Fibroblast of skin of left quadriceps (primary cell): ENCODE data around the gene ASNSD1.

Experiments
- DNase-seq, 2 experiments: peaks; one replicate each; pipeline ENCODE4 v3.0.0-alpha.2; 2013; ENCODE audit warnings: low read depth in 2 of 2

The ASNSD1 gene

DNA sequence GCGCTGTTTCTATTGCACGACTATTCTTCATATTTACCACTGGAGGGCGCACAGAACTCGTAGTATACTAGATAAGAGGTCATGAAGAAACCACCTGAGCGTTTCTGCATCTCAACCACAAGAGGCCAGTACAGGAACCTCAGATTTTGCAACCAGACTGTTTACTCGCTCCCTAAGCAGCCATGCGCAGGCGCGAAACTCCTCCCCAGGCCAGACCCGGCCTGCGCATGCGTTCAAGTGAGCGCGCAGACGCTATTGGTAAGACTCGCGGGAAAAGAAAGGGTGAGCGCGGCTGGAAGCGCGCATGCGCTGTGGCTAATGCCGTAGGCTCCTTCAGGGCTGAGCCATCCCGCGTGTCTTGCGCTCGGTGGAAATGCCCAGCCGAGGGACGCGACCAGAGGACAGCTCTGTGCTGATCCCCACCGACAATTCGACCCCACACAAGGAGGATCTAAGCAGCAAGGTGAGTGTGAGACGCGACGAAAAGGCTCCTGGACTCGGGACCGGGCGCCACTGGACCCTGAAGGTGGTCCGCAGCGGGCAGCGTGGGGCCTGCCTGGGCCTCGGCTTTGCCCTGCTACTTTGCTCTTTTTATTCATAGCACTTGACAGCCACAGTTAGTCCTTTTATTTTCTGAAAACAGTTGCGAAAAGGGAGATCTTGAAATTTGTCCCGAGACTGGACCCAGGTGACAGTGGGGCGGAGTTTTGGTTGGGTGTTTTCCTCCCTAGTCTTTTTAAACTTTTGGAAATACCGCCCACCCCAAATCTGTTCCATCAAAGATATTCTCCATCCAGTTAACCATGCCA is at the start of gene ASNSD1:
Gene ASNSD1, plus strand, starts transcription at position 312 of the 809 bp plus-strand sequence. CDS start 4,674 bp downstream, outside the sequence.
- DNase-seq: peak; percentile 99

DNA sequence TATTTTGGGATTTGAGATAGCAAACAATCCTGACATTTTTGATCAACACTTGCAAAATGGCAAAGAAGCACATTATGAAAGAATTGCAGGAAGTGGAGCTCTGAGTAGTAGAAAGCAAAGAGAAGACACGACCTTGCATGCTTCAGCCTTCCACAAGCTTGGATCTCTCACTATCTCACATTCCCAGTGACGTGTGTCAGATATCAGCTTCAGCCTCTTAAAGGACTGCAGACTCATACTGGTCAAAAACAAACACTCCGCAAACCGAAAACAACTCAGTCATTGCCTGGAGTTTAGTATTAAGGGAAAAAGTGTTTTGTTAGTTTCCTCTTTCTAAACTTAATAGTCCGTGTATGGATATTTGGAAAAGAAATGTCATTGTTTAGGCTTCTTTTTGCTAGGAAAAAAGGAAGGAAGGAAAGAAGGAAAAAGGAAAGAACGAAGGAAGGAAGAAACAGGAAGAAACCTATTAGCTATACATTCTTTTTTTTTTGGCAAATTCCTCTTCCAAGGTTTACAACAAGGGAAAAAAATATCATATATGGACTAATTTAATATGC is 48.1 kb upstream of the ASNSD1 start:
- peak; percentile 21 to 23 for DNase-seq

DNA sequence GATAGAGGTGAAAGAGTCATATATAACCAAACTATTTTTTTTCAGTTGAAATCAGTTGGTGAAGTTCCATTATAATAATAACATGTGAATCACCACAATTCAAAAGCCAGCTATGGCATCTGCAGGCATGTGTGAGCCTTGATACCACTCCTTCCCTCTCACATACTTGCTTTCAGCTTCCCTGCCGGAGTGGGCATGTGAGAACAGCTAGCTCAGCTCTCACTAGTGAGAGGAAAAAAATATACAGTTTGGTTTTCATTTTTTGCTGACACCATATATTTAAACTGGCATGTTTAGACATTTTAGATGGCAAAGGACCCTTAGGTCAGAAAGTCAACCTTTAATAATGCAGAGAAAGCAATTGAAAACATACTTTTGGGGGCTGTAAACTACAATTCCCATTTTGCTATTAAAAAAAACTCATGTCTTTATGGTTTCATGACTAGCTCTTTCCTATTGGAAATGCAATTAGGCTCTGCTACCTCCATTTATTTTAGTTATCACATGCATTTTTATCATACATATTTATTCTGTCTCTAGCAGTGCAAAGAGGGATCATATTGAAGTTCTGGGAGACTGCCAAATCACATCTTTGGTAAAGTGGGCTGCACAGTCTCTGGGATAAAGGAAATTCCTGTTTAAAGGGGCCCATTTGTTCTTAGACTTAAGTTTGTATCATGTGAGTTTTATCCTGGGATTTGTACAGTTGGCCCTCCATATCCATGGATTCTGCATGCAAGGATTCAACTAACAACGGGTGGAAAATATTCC is 47.4 kb upstream of the ASNSD1 start:
- no peak for DNase-seq

DNA sequence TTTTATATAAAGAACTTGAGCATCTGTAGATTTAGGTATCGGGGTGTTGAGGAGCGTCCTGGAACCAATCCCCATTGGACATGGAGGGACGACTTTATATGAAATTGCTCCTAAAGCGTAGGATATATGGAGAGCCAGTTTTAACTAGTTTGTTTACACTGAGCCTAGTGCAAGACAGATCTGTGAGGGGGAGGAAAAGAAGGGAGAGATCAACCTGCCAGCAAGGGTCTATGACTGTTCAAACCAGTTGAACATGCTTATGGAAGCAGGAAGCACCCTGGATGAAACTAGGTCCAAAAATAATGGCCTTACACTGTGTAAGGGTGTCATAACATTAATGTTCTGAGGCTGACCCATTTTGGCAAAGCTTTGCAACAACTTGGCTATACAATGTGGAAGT is 46.7 kb upstream of the ASNSD1 start:
- no peak for DNase-seq

DNA sequence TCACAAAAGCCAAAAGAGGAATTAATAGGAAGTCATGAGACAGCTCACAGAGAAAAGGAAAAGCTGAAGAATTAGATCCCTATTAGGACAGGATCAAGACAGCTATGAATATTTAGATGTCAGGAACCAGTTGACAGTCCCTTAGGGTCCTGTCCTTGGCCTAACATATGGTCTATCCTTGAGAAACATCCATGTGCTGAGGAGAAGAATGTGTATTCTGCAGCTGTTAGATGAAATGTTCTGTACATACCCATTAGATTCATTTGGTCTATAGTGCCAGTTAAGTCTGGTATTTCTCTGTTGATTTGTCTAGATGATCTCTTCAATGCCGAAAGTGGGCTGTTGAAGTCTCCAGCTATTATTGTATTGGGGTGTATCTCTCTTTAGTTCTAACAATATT is 43.1 kb upstream of the ASNSD1 start:
- DNase-seq: no peak

DNA sequence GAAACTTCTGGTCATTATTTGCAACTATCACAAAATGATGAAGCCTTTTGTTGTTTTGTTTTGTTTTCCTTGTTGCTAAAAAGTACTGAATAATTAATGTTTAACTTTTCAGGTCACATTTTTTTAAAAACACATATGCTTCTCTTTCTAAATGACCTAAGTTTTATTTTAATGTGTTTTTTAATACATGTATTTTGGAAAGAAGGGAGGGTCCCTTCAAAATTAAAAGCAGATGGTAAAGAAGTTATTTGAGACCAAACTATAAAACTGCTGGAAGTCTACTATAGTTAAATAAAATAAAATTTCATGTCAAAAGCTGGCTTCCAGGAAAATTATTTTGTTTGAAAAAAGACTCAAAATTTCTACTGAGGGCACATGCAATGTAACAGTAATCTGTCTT is 39.5 kb upstream of the ASNSD1 start:
- no peak for DNase-seq

DNA sequence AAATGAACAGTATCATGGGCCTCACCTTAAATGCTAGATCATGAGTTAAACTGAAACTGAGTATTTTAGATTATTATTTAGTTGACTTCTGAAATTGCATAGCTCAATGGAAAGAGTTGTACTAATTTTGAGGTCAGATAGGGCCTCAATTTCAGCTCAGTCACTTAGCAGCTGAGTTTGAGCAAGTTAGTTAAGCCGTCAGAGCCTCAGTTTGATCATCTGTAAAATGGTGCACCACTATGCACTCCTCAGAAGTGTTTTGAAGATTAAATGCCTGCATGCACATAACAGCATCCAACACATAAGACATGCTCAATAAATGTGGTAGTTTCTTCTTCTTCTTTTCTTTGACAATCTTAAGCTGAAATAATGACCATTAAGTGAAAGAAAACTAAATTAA is 38.2 kb upstream of the ASNSD1 start:
- no peak for DNase-seq

DNA sequence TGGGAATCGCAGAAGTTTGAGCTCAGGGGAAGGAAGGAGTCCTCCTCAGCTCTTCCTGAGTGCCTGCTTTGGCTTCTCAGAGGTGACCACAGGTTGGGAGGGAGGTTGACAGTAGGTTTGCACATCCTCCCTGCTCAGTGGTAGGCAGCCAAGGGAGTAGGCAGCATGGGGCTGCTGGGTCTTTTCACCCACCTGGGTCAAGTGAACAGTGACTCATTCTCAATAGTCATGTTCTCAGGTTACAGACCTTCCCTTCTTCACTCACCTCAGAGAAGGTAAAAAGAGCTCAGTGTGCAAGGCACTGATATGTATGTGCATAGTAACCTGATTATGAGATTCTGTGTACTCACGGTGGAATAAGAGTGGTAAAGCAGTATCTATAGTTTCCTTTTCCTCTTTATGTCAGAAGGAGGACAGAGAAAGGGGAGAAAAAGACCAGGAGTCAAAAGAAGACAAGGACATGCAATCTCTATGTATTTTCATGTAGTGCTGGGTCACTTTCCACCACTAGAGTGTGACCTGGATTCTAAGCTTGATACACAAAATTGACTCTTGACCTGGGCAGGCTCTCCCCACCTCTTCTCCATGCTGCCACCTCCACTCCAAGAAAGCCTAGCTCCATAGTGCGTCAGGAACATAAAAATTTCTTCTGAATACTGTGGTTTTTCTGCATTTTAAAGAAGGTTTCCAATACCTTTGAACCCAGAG is 36.5 kb upstream of the ASNSD1 start:
- no peak for DNase-seq

DNA sequence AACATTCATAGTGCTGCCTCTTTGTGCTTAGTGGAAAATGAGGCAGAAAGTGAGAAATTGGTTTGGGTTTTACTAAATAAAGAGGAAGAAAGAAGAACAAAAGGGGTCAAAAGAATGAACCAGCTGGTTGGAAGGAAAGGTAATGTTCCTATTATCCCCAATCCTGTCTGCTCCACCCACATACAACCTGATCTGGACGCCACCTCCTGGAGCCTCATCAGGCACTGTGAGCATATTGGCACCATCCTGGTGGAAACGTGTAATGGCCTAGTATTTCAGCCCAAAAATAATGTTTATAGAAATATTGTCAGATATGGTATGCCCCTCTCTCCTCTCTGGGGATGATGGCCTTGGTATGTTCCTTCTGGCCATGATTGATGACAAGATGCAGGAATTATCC is 35.6 kb upstream of the ASNSD1 start:
- DNase-seq: no peak

DNA sequence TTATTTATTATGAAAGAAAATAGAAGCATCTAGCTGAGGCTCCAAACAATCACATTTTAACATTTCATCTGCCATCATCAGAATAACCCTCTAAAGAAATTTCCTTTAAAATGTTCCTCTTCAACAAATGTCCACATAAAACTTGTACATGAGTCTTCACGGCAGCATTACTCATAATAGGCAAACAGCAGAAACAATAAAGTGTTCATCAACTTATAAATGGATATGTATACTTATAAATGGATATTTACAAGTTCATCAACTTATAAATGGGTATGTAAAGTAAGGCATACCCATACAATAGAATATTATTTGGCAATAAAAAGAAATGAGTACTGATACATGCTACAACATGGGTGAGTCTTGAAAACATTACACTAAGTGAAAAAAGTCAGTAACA is 33.5 kb upstream of the ASNSD1 start:
- DNase-seq: no peak

DNA sequence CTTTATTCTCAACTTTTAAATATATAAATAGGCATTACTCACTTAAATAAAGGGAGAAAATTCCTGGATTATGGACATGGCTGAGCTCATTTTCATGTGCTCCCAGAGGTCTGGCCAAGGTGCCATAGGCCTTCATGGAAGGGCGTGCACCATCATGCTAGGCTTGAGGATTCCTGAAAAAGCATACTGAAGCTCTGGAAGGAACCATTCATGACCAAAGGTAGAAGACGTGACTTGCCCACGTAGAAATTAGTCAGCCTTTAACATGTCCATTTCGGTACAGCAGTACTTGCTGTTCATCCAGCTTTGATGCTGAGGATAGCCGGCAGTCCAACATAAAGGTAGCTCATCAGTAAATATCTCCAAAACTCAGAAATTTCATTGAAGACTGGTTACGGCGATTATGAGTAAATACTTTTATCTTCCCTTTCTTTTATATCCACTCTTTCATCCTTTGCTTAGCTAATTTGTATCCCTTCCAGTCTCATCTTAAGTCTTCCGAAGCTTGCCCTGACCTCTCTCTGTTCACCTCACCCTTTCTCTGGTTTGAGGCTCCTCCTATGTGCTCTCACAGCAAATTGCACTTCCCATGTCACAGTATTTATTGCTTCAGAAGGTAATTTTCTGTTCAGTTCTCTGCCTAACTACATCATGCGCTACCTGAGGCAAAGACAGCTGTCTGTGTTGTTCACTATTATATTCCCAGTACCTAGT is 32.3 kb upstream of the ASNSD1 start:
- no peak for DNase-seq

DNA sequence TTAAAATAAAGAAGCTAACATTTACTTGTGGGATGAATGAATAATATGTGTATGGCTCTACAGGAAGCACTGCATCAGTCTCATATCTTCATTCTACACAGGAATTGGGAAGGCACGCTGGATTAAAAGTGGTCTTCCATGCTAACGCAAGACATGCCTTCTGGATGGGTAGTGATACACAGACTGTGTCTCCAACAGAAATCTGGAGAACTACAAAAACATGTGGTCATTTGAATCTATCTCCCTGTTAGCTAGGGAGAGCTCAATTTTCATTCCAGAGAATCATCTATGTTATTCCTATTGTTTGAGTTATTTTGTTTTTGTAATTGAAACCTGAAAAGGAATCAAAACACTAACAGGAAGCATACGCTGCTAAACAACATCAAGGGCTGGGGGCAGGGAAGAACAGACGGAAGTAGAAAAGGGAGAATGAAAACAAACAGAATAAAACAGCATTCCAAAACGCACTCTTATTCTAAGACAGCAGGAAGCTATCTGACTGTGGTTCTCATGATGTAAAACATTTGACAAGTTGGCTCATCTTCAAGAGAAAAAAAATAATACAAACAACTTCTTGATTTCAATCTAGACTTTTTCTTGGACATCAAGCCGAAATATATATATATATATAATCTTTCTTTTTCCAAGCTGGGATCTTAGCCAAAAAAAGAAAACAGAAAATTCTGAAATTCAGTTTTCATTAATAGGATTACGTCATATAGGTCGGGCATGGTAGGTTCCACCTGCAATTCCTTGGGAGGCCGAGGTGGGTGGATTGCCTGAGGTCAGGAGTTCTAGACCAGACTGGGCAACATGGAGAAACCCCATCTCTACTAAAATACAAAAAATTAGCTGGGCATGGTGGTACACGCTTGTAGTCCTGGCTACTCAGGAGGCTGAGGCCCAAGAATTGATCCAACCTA is 31.5 kb upstream of the ASNSD1 start:
- no peak for DNase-seq

DNA sequence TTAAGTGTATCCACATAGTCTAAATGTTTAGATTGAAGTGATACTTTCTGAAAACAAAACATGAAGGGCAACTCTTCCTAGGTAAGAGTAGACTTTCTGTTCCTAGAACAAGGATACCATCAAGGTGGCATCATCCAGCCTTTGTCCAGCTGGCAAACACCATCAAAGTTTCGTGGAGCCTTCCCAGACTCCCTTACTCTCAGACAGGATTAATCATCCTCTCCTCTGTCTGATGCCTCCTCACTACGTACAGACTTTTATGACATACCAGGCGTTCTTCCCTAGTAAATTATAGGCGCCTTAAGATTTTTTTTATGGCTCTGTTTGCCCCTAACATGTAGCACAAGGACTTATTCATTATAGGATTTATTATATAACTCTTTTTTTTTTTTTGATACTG is 29.4 kb upstream of the ASNSD1 start:
- no peak for DNase-seq

DNA sequence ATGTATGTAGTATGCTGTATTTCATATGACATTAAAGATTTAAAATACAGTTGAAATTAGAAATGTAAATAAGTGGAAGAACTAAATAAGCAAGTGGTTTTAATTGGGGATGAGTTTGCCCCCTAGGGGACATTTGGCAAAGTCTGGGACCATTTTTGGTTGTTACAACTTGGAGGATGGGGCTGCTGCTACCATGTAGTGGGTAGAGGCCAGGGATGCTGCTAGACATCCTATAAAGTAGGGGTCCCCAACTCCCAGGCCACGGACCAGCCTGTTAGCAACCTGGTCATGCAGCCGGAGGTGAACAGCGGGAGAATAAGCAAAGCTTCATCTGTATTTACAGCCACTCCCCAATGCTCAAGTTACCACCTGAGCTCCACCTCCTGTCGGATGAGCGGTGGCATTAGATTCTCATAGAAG is 27.9 kb upstream of the ASNSD1 start:
- no peak for DNase-seq

DNA sequence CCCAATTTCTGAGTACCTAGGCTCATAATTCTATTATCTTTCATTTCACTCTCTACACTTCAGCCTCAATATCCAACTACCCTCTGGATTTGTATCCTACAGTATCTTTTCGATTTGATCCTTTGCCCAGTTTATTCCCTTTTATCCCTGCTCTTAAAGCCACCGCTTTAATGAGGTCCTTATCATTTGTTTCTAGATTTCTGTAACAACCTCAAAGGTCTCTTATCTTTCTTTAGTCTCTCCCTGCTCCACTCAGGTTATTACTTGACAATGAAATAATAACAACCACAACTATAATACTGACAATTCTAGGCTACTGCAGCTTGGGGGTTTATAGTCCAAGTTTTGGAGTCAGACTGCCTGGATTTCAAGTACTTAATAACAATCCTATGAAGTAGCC is 25.9 kb upstream of the ASNSD1 start:
- no peak for DNase-seq

DNA sequence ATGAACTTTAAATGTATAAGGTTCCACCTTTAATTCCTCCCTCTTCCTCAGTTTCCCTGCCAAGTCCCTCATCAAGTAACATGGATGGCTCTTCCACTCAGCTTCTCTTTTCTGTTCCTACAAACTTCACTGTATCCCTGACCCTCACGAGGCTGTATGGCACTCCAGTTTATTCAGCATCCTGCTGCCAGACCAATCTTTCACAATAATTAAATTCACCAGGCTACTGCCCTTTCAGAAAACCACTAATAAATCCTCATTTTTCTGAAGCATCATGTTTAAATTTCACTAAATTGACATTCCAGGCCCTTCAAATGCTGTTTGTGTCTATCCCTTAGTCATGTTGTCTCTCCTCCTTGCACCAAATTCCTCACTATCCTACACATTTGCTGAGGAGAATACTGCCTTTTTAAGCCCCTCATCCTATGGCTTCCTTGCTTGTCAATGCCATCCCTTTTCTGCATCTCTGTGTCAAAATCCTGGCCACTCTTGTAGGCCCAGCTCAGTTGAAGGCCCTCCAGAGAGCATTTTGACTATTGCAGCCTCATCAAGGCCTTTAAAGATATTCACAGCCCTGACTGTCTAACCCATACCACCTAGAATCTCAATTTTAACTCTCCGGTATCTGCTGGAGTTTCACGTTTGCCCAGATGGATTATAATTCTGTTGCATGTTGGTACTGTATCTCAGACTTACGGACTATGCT is 22.8 kb upstream of the ASNSD1 start:
- no peak for DNase-seq

DNA sequence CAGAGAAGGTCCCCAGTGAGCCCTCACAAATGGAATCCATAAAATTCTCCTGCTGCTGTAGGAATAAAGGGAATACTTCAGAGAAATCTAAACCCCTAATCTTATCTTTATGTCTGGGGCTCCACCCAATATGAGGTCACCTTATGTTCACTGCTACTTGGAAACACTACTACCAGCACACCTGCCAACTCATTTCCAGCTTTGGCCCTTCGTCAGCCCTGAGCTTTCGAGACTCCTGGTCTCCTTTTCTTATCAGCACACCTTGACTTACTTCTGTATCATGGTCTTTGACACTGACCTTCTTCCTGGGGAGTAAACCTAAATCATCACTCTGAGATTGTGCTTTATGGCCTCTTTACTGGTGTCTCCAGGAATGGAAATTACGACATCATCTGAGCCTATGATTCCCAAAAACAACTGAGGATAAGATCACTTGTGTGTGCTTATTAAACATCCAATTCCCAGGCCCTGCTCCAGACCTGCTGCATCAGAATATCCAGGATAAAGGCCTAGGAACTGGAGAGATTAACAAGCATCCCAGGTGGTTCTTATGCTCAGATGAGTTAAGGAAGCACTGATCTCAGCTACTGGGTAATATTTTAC is 22.2 kb upstream of the ASNSD1 start:
- no peak for DNase-seq

DNA sequence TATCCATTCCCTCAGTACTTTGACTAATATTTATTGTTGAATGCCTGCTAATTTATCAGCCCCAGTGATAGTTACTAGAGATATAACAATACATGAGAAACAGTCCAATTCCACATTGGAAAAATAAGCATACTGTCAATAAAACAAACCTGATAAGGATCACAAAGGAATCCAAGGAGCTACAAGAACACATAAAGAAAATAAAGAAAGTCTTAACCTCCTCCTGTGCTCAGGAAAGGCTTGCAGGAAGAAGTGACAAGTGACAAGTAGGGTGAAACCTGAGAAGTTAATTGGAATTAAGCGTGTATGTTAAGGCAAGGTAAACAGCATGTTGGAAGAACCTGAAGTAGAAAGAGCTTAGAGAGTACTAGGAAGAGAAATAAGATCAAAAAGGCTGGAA is 20.3 kb upstream of the ASNSD1 start:
- DNase-seq: no peak

DNA sequence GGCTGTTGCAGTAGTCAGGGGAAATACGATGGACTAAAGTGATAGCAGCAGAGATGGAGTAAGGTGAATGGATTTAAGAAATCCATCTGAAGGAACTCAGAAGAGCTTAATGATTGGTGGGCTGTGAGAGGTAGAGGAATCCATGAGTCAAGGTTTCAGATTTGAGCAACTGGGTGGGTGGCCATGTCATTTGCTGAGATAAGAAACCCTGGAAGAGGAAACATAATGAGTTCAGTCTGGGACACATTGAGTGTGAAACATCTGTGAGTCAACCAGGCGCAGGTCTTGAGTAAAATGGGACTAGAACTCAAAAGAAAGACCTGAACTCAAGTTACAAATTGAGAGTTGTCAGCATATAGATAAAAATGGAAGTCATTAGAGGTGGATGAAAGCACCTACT is 19.7 kb upstream of the ASNSD1 start:
- DNase-seq: no peak
